ENCODE results near the gene CYTH2.

- TF ChIP-seq EP300 (conservative IDR thresholded peaks at IDR 0.05; ENCODE audit: poor library complexity, severe bottlenecking) = no peak
- TF ChIP-seq CTCF (IDR thresholded peaks at IDR 0.05; ENCODE audit: poor library complexity, severe bottlenecking) = no peak
- no peak for TF ChIP-seq TAF1 (IDR thresholded peaks at IDR 0.05; ENCODE audit: low read depth)
- TF ChIP-seq EZH2 (IDR thresholded peaks at IDR 0.05; ENCODE audit: borderline replicate concordance, insufficient read depth, low read length, poor library complexity, severe bottlenecking) = no peak
- TF ChIP-seq SMC3 (conservative IDR thresholded peaks at IDR 0.05; ENCODE audit: poor library complexity) = no peak
- no peak for TF ChIP-seq REST (IDR thresholded peaks at IDR 0.05; ENCODE audit: borderline replicate concordance)
- no peak for TF ChIP-seq RAD21 (conservative IDR thresholded peaks at IDR 0.05)
- TF ChIP-seq POLR2AphosphoS5 (IDR thresholded peaks at IDR 0.05) = no peak
- no peak for TF ChIP-seq MXI1 (conservative IDR thresholded peaks at IDR 0.05; ENCODE audit: poor library complexity, severe bottlenecking)
Observed at GRCh38 chr19:48444936-48445200, 24.3 kb upstream of the CYTH2 start.
